Measurements from ENCODE around the gene SP9. TPM values are rescaled to one million over a fixed set of nuclear protein-coding genes. Genes with fewer than 3 reads are reported as not detected.

The SP9 gene
- polyA plus RNA-seq, 3 donors from 2014 or later = not detected

GRCh38 chr2:174328114-174328960 lies 6.4 kb upstream of the SP9 start:
- DNase-seq = no peak
- Mint-ChIP-seq H3K36me3 (peaks cover 0 to 4% (median 0%) of the 10 kb centered on the region in 3 donors), H3K27me3 (ENCODE audit: low read depth in 3 of 3) (peaks cover 56 to 80% (median 62%) of the 10 kb centered on the region in 3 donors), H3K27ac (no peak overlapping the region), H3K4me1 (peaks cover 33 to 45% of the 10 kb centered on the region in 2 donors), H3K4me3 (peak overlapping the region in 4 of 5 donors; percentile 8 to 47 (median 41)), H3K9me3 (peaks cover 0 to 9% (median 0%) of the 10 kb centered on the region in 6 donors)

- no peak for DNase-seq
- Mint-ChIP-seq H3K27me3 (ENCODE audit: low read depth in 3 of 3) (peaks cover 61 to 81% (median 69%) of the 10 kb centered on the region in 3 donors), H3K4me3 (peak overlapping the region in 4 of 5 donors; percentile 6 to 47 (median 27))
Observed at GRCh38 chr2:174328961-174329715, 5.6 kb upstream of the SP9 start.

GRCh38 chr2:174330945-174331594 lies 3.7 kb upstream of the SP9 start:
- peaks cover 0 to 11% (median 0%) of the 10 kb centered on the region in 6 donors for H3K9me3 Mint-ChIP-seq
- H3K4me1 Mint-ChIP-seq = peaks cover 44 to 58% of the 10 kb centered on the region in 2 donors
- no peak overlapping the region for H3K4me3 Mint-ChIP-seq
- peaks cover 0 to 4% (median 0%) of the 10 kb centered on the region in 3 donors for H3K36me3 Mint-ChIP-seq
- peaks cover 60 to 83% (median 77%) of the 10 kb centered on the region in 3 donors for H3K27me3 Mint-ChIP-seq (ENCODE audit: low read depth in 3 of 3)
- H3K27ac Mint-ChIP-seq = no peak overlapping the region
- no peak for DNase-seq

More at GRCh38 chr2:174328961-174329715, 5.6 kb upstream of the SP9 start:
- Mint-ChIP-seq H3K9me3 (peaks cover 0 to 10% (median 0%) of the 10 kb centered on the region in 6 donors), H3K4me1 (peaks cover 39 to 53% of the 10 kb centered on the region in 2 donors), H3K36me3 (peaks cover 0 to 4% (median 0%) of the 10 kb centered on the region in 3 donors), H3K27ac (no peak overlapping the region)

- Mint-ChIP-seq H3K9me3 (peaks cover 0 to 11% (median 0%) of the 10 kb centered on the region in 6 donors), H3K4me3 (peak overlapping the region in 1 of 5 donors; percentile 23), H3K27ac (no peak overlapping the region), H3K36me3 (peaks cover 0 to 3% (median 0%) of the 10 kb centered on the region in 3 donors), H3K27me3 (ENCODE audit: low read depth in 3 of 3) (peaks cover 60 to 81% (median 78%) of the 10 kb centered on the region in 3 donors), H3K4me1 (peaks cover 40 to 54% of the 10 kb centered on the region in 2 donors)
- DNase-seq = no peak
Observed at GRCh38 chr2:174331595-174332216, 3.0 kb upstream of the SP9 start.

GRCh38 chr2:174332217-174332963 lies 2.4 kb upstream of the SP9 start:
- H3K27ac Mint-ChIP-seq = no peak overlapping the region
- peaks cover 60 to 80% (median 76%) of the 10 kb centered on the region in 3 donors for H3K27me3 Mint-ChIP-seq (ENCODE audit: low read depth in 3 of 3)
- H3K36me3 Mint-ChIP-seq = no peaks in the 10 kb centered on the region
- H3K4me3 Mint-ChIP-seq = peak overlapping the region in 3 of 5 donors; percentile 27 to 56 (median 41)
- no peak for DNase-seq
- peaks cover 0 to 9% (median 0%) of the 10 kb centered on the region in 6 donors for H3K9me3 Mint-ChIP-seq
- peaks cover 34 to 49% of the 10 kb centered on the region in 2 donors for H3K4me1 Mint-ChIP-seq

GRCh38 chr2:174333017-174333371 lies 1.8 kb upstream of the SP9 start:
- peak overlapping the region in 1 of 6 donors; percentile 53 for H3K27ac Mint-ChIP-seq
- H3K27me3 Mint-ChIP-seq (ENCODE audit: low read depth in 3 of 3) = peaks cover 60 to 80% (median 76%) of the 10 kb centered on the region in 3 donors
- peaks cover 0 to 9% (median 0%) of the 10 kb centered on the region in 6 donors for H3K9me3 Mint-ChIP-seq
- H3K4me3 Mint-ChIP-seq = peak overlapping the region in 4 of 5 donors; percentile 21 to 56 (median 34)
- peaks cover 31 to 50% of the 10 kb centered on the region in 2 donors for H3K4me1 Mint-ChIP-seq
- DNase-seq = no peak
- H3K36me3 Mint-ChIP-seq = peaks cover 0 to 3% (median 0%) of the 10 kb centered on the region in 3 donors

- Mint-ChIP-seq H3K36me3 (peaks cover 0 to 3% (median 0%) of the 10 kb centered on the region in 3 donors), H3K4me3 (peak overlapping the region; percentile 49 to 61 (median 56)), H3K9me3 (peaks cover 0 to 9% (median 0%) of the 10 kb centered on the region in 6 donors), H3K4me1 (peaks cover 28 to 47% of the 10 kb centered on the region in 2 donors), H3K27ac (peak overlapping the region in 2 of 6 donors; percentile 3 to 53), H3K27me3 (ENCODE audit: low read depth in 3 of 3) (peaks cover 57 to 79% (median 77%) of the 10 kb centered on the region in 3 donors)
- no peak for DNase-seq
Observed at GRCh38 chr2:174333372-174334277, 1.1 kb upstream of the SP9 start.

GRCh38 chr2:174334278-174334715 lies 457 bp upstream of the SP9 start:
- peak overlapping the region; percentile 15 to 61 (median 56) for H3K4me3 Mint-ChIP-seq
- peaks cover 0 to 11% (median 0%) of the 10 kb centered on the region in 6 donors for H3K9me3 Mint-ChIP-seq
- DNase-seq = no peak
- H3K27me3 Mint-ChIP-seq (ENCODE audit: low read depth in 3 of 3) = peaks cover 50 to 81% (median 77%) of the 10 kb centered on the region in 3 donors
- H3K36me3 Mint-ChIP-seq = peaks cover 0 to 3% (median 0%) of the 10 kb centered on the region in 3 donors
- peaks cover 26 to 44% of the 10 kb centered on the region in 2 donors for H3K4me1 Mint-ChIP-seq
- peak overlapping the region in 1 of 6 donors; percentile 26 for H3K27ac Mint-ChIP-seq

- H3K4me1 Mint-ChIP-seq = peaks cover 26 to 52% of the 10 kb centered on the region in 2 donors
- peaks cover 0 to 13% (median 0%) of the 10 kb centered on the region in 6 donors for H3K9me3 Mint-ChIP-seq
- H3K27ac Mint-ChIP-seq = peak overlapping the region in 3 of 6 donors; percentile 35 to 67 (median 62)
- peak overlapping the region; percentile 56 to 83 (median 69) for H3K4me3 Mint-ChIP-seq
- H3K27me3 Mint-ChIP-seq (ENCODE audit: low read depth in 3 of 3) = peaks cover 57 to 79% (median 78%) of the 10 kb centered on the region in 3 donors
- no peak for DNase-seq
- peaks cover 0 to 3% (median 0%) of the 10 kb centered on the region in 3 donors for H3K36me3 Mint-ChIP-seq
Observed at GRCh38 chr2:174335254-174335987, 667 bp downstream of the SP9 start.

GRCh38 chr2:174335988-174336500 lies 1.3 kb downstream of the SP9 start:
- Mint-ChIP-seq H3K36me3 (peaks cover 0 to 3% (median 0%) of the 10 kb centered on the region in 3 donors), H3K4me1 (peaks cover 28 to 55% of the 10 kb centered on the region in 2 donors), H3K9me3 (peaks cover 0 to 13% (median 0%) of the 10 kb centered on the region in 6 donors), H3K4me3 (peak overlapping the region in 4 of 5 donors; percentile 24 to 72 (median 56)), H3K27me3 (ENCODE audit: low read depth in 3 of 3) (peaks cover 58 to 83% (median 74%) of the 10 kb centered on the region in 3 donors), H3K27ac (no peak overlapping the region)
- no peak for DNase-seq
